ENCODE data around the gene TREH.
"Not testable (repeated sequence)": the region's sequence is repeated elsewhere in the genome, so short reads cannot be mapped to it uniquely, and the experiment has no call there.

The TREH gene

GRCh38 chr11:118612378-118612777 lies 67.1 kb downstream of the TREH start:
- DNase-seq (ENCODE audit: low read depth in 2 of 2), result no peak

- DNase-seq (ENCODE audit: low read depth in 2 of 2), result not testable (repeated sequence)
These were observed 68.0 kb downstream of the TREH start for GRCh38 chr11:118611433-118611795.

DNA sequence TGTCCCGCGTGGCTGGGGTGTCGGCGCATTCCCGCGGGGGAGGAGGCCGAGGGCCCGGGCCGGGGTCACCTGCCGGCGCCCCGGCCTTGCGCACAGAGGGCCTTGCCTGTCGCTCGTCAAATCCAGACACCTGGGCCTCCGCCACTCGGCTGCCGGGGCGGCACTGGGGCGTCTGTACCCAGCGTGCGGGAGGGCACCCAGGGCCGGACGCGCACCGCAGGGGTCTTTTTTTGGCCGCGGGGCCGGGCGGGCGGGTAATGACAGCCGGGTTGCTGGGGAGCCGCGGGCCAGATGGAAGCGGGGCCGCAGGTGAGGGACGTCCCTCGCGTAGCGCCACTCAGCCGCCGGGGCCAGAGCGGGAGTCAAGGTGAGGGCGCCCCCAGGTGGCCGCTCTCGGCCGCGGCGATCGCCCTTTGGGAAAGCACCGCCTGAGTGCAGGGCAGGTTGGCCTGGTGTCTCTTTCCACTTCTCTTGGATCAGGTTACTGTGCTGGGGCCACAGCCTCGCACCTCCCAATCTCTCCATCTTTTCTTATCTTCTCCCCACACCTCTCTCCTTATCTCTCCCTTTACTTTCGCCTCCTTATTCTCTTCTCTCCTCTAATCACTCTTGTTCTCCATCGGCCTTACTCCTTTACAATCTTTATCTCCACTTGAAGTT lies 68.5 kb downstream of the TREH start:
- peak; percentile 82 to 85 for DNase-seq (ENCODE audit: low read depth in 2 of 2)

GRCh38 chr11:118610225-118610772 lies 69.2 kb downstream of the TREH start:
- no peak for DNase-seq (ENCODE audit: low read depth in 2 of 2)

DNA sequence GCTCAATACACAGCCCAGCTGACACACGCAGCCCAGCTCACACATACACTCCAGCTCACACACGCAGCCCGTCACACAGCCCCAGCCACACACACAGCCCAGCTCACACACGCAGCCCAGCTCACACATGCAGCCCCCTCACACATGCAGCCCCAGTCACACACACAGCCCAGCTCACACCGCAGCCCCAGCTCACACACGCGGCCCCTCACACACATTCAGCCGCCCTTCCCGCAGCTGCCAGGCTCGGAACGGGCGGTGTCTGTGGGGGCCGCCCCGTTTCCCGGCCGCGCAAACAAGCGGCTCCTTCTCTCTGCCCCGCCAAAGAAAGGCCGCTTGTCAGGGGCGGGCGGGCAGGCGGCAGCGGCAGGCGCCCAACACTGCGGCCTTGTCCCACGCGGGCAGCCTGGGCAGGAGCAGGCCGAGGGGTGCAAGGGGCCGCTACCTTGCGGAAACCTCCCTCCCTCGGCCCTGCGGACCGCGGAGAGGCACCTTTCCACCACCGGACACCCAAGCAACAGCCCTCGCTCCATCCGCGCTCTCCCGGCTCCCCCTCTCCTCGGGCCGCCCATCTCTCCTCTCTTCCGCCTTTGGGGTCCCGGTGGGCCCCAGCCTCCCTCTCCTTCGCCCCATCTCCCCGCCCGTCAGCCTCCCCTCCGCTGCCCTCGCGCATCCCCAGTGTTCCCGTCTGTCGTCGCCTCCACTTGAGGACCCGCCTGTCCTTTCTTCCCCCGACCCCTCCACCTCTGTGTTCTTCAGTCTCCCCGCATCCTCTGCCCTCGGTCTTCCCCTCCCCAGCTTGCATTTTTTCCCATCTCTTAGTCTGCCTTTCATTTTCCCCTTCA lies 69.8 kb downstream of the TREH start:
- peak; percentile 10 to 11 for DNase-seq (ENCODE audit: low read depth in 2 of 2)

DNA sequence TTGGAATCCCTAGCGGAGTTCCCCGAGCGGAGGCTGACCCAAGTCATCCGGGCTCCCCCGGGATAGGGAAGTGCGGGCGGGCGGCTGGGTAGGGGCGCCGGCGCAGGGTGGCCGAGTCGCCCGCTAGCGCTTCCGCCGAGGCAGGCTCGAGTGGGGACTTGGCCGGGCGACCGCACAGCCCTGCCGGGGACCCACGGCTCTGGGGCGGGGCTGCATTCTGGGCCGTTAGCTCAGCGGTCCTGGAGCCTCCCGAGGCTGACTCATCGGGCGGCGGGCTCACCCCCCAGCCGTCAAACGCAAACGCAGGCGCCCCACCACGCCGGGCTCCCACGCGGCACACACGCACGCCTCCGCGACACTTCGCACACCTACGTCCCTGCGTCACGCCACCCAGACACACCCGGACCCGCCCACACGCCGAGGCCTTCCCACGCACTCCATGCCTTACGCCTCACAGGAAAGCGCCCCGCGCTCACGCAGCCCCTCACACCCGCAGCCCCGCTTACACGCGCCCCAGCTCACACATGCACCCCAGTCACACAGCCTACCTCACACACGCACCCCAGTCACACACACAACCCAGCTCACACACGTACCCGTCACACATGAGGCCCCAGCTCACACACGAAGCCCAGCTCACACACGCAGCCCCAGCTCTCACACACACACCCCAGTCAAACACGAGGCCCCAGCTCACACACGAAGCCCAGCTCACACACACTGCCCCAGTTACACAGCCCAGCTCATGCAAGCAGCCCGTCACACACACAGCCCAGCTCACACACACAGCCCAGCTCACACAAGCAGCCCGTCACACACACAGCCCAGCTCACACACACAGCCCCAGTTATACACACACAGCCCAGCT lies 70.9 kb downstream of the TREH start:
- DNase-seq (ENCODE audit: low read depth in 2 of 2), result peak; percentile 51 to 54

DNA sequence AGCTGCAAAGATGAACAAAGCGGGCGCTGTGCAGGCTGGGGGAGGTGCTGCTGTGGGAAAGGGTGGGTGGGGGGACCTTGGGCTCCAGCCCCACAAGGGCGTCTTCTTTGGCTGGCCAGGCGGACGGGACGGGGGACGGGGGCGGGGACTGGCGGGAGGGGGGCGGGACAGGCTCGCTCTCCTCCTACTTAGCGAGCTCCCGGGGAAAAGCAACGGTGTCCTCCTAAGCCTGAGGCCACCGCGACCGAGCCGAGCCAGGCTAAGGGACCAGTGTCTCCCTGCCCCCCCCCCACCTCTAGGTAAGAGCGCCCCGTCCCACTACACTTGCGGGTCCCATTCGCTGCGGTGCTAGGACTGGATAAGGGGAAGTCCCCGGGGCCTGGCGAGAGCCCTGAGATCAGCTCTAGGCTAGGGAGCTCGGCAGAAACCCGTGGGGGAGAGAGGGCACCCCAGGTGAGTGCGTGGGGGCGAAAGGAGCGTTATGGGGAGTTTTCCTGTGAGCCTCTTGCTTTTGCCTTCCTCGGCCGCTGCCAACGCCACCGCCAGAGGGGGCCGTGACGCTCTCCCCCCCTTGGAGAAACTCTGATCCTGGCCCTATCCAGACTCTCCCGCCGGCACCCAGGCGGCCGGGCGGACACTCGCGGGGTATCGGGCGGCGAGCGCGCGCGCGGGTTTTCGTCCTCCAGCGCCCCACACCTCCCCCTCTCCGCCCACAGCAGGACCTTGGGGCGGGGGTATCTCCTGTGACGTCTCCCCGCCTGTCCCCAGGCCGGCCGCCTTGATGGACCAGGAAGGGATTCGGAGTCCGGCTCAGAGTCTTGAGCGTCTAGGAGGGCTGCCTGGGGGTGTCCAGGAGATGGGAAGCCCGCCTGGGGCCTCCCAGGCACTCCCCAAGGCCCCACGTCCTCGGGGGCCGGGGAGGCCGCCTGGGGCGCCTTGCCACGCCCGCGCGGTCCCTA lies 71.8 kb downstream of the TREH start, which contains the start of gene PHLDB1:
Gene PHLDB1, plus strand, starts transcription at position 215 of the 959 bp plus-strand sequence. CDS start 6,222 bp downstream, outside the sequence.
- DNase-seq (ENCODE audit: low read depth in 2 of 2), result peak; percentile 8 to 28

Measured in stimulated activated CD8-positive, alpha-beta memory T cell treated with anti-CD3 and anti-CD28 coated beads, Interleukin-2, amount 100 ng/mL, for 48 hours (primary cell).